NCI-H128 (cell line): ENCODE results near the gene ADAMTS13.

Experiments used
- DNase-seq: peaks from one replicate; lab custom pipeline; 2025; ENCODE audit not compliant: unreplicated experiment; lab: John Stamatoyannopoulos, UW

Gene ADAMTS13

GRCh38 chr9:133488686-133489252, 66.6 kb downstream of the ADAMTS13 start:
- no peak for DNase-seq

DNA sequence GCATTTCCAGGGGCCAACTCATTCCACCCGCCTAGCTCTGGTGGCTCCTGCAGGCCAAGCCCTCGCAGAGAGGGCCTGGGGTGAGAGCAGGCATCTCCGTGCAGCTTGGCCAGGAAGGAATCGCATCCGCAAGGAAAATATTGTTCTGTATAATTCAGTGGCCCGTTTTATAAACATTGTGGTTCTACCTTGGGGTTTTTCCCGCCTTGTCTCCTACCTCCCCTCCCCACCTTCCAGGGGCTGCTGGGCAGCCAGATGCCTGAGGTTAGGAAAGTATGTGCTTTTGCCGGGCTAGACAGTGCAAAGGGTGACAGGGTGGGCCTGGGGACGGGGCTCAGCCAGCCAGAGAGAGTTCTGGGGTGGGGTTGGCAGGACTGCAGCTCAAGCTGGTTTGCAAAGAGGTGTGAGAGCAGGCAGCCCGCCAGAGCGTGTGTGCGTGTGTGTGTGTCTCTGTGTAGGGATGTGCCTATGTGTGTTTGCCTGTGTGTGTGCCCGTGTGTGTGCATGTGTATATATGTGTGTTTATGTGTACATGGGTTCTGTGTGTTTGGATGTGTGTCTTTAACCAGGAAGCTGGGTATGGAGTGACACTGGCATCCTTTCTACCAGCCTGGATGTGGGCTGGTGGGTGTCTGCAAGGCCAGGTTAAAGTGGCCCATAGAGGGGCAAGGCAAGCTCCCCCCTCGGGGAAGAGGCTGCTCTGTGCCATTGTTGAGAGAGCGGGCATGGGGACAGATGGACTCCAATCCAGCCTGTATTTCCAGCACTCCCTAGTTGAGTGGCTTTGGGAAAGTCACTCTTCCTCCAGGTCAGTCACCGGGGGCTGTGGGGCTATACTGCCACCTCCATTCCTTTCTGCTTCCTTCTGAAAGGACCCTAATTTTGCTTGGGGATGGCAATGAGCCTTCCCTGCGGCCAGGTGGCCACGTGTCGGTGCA, 67.4 kb downstream of the ADAMTS13 start:
- no peak for DNase-seq

DNA sequence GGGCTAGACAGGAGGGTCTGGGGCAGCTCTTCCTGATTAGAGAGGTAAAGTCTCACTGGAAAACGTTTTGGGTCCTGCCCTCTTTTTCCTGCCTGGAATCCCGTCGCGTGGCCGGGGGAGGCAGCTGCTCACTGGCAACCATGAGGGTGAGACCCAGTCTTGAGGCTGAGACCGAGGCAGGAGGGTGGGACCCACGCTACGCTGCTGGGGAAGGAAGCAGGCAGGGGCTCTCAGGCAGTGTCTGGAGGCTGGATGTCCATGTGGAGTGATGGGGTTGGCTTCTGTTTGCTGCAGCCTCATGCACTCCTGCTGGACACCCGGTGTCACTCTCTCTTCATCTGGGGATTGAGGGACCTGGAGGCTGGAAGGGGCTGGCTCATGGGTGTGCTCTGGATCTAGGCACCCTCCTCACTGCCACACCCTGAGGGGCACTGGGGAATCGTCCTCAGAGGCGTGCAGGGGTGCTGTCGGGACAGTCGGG, 68.1 kb downstream of the ADAMTS13 start:
- no peak for DNase-seq

DNA sequence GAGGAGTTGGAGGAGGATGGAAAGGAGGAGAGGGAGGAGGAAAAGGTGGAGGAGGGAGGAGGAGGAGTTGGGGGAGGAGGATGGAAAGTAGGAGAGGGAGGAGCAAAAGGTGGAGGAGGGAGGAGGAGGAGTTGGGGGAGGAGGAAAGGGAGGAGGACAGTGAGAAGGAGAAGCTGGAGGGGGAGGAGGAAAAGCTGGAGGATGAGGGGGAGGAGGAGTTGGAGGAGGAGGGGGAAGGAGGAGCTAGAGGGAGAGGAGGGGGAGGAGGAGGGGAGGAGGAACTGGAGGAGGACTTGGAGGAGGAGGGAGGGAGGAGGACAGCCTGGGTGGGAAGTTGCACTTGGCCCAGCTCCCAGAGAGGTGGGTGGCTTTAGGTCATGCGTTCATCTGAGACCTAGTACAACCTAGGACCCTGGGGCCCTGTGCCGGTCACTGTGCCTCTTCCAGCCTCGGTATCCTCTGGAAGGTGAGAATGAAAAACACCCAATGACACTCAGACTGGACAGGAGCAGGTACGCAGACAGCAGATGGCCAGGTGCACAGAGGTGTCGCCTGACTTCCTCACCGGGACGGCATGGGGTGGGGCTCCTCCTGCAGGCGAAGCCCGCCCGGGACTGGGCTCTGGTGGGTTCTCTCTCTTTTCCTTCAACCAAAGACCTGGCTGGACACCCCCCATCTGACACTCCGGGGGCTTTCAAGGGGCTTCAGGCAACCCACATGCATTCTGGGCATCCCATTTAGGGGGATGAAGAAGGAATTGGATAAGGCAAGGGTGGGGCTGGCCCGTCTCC, 68.9 kb downstream of the ADAMTS13 start:
- no peak for DNase-seq

DNA sequence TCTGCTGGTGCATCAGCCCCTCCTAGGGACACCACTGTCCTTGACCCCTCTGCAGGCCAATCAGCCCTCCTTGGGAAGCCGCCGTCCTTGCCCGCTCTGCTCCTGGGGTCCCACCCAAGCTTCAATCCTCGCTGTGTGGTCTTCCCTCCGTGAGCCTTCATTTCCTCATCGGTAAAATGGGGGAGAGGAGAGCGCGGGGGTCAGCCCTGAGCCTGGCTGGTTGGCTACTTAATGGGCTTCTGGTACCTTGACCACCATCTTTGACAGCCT, 69.4 kb downstream of the ADAMTS13 start:
- no peak for DNase-seq

GRCh38 chr9:133492061-133493021, 70.2 kb downstream of the ADAMTS13 start:
- DNase-seq: no peak

GRCh38 chr9:133493428-133493827, 71.3 kb downstream of the ADAMTS13 start:
- no peak for DNase-seq

- no peak for DNase-seq
Observed at GRCh38 chr9:133493845-133494540, 71.8 kb downstream of the ADAMTS13 start.

DNA sequence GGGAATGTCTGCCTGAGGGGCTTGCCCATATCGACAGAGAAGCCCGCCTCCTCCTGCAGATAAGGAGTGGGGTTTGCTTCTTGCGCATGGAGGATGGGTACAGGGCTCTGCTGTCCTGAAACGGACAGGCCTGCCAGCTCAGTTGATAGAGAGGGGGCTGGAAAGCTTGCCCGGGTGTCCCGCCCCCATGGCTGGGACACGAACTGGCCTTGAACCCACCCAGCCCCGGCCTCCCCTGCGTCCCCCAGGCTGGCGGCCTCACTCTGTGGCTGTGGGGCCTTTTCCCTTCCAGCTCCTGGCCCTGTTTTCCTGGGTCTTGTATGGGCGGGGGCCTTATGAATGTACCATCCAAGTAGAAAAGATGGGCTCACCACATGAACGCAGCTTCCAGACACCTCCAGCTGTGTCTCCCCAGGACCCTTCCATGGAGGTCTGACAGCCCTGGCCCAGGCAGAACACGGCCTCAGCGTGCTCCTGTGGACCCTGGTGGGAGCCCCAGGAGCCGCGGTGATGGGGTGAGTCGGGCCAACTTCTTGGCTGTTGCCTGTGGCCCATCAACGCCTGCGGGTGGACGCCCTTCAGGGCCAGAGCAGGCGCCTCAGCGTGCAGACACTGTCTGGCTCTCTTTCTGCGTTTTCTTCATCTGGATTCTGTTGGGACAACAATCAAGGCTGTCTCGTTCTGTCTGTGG, 72.6 kb downstream of the ADAMTS13 start:
- no peak for DNase-seq

DNA sequence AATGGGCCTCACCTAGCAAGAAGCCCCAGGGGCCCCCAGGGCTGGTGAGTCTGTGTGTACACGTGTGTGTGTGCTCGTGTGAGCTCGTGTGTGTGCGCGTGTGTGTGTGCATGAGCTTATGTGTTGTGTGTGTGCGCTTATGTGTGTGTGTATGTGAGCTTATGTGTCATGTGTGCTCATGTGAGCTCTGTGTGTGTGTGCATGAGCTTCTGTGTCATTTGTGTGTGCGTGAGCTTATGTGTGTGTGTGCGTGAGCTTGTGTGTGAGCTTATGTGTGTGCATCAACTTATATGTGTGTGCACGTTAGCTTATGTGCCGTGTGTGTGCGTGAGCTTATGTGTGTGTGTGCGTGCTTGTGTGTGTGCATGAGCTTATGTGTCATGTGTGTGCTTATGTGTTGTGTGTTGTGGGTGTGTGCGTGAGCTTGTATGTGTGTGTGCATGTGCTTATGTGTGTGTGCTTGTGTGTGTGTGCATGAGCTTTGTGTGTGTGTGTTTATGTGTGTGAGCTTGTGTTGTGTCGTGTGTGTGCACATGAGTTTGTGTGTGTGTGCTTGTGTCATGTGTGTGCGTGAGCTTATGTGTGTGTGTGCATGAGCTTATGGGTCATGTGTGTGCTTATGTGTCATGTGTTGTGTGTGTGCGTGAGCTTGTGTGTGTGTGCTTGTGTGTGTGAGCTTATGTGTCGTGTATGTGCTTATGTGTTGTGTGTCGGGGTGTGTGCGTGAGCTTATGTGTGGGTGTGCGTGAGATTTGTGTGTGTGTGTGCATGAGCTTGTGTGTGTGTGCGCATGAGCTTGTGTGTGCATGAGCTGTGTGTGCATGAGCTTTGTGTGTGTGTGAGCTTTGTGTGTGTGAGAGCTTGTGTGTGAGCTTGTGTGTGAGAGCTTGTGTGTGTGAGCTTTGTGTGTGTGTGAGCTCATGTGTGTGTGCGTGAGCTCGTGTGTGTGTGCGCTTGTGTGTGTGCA, 73.4 kb downstream of the ADAMTS13 start:
- no peak for DNase-seq

DNA sequence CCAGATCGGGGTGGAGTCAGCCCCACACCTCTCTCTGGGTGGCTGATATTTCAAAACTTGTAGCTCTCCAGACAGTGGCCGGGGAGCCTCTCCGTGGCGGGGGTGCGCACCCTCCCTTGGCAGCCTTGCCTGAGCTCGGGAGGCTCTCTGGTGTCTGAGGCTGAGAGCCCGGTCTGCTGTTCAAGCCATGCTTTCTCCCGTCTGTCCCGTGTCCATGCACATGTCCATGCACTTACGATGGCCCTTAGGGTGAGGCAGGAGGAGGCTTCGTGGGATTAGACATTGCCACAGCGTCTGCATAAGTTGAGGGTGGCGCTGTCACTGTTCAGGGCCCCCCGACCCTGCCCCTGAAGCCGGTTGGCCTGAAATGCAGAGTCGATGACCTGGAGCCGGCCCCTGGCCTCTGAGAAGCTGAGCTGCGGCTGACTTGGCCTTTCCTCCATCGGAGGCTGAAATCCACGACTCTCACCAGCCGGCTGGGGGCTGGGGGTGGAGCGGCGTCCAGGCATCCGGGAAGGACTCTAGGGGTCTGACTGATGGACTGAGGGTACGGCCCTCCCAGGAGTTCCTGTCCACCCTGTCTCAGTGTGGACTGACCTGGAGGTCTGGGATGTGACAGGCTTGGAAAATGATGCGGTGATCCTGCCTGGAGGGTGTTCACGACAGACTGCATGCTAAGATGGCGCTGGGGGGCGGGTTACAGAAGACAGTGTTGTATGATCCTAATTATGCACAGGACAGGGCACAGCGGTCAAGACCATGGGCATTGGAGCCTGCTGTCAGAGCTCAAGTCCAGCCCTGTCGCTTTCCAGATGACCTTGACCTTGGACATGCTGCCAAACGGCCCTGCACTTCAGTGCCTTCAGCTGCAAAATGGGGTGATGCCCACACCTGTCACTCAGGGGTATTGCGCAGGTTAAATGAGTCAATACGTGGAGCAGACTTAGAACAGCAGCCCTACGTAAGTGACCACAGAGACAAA, 75.0 kb downstream of the ADAMTS13 start:
- no peak for DNase-seq

DNA sequence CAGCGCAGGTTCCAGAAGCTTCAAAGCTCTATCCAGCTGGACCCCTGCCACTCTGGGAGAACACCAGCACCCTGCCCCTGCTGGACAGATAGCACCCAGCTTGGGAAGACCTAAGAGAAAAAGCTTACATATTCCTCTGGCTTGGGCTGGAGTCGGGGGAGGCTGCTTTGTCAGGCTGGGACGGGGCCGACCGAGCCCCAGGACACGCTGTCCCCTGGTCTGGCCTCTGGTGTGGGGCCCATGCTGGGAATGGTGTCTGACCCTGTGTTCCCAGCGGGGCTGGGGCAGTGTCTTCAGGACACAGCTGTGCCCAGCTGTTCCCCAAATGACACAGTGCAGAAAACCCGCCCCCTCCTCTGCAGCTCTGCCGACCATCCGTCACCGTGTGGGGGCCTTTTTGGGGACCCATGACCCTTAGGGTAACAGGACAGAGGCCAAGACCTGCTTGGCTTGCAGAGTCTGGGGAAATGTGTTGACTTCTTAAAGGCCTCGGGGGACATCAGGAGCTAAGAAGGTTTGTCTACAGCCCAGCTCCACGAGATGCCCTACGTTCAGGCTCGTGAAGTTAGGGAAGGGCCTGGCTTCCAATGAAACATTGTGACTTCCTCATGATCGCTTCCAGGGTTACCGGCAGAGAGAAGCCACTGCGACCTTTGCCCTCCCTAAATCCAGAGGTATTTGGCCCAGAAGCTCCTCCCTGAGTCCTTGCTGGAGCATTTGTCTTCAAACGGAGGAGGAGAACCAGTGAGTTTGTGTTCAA, 77.1 kb downstream of the ADAMTS13 start:
- no peak for DNase-seq

GRCh38 chr9:133499892-133500270, 77.7 kb downstream of the ADAMTS13 start:
- no peak for DNase-seq

GRCh38 chr9:133502112-133502511, 79.9 kb downstream of the ADAMTS13 start:
- DNase-seq: no peak

GRCh38 chr9:133505186-133505830, 83.1 kb downstream of the ADAMTS13 start:
- DNase-seq: no peak
